H9 (cell line): ENCODE data around the gene HSD17B12. TPM values are rescaled to one million over a fixed set of nuclear protein-coding genes. Genes with fewer than 3 reads are reported as not detected.

Source experiments
- DNase-seq: peaks from one replicate; pipeline ENCODE4 v3.0.0-alpha.2; 2017
- H2AFZ ChIP-seq: one replicate; pipeline ENCODE4 v1.6.1; 2013; ENCODE audit warnings: mild to moderate bottlenecking, low read length, control low read depth, moderate library complexity
- H2AK5ac ChIP-seq: 2 replicates; pipeline ENCODE4 v1.6.1; 2013; ENCODE audit warnings: low read length, control low read depth, mixed read lengths; ENCODE audit not compliant: insufficient read length
- H2BK120ac ChIP-seq: one replicate; pipeline ENCODE4 v1.6.1; 2013; ENCODE audit warnings: low read depth, mild to moderate bottlenecking, low read length, control low read depth, inconsistent platforms; ENCODE audit not compliant: poor library complexity, severe bottlenecking
- H2BK12ac ChIP-seq: 2 replicates; pipeline ENCODE4 v1.6.1; 2013; ENCODE audit warnings: low read length, control low read depth, mixed read lengths, low read depth; ENCODE audit not compliant: insufficient read length
- H2BK15ac ChIP-seq: 2 replicates; pipeline ENCODE4 v1.6.1; 2013; ENCODE audit warnings: low read depth, low read length, control low read depth
- H2BK20ac ChIP-seq: one replicate; pipeline ENCODE4 v1.6.1; 2013; ENCODE audit warnings: low read depth, mild to moderate bottlenecking, low read length, control low read depth, inconsistent platforms; ENCODE audit not compliant: poor library complexity, severe bottlenecking
- H2BK5ac ChIP-seq: 2 replicates; pipeline ENCODE4 v1.6.1; 2013; ENCODE audit warnings: low read length, control low read depth, mixed read lengths; ENCODE audit not compliant: insufficient read length
- H3K14ac ChIP-seq: 2 replicates; pipeline ENCODE4 v1.6.1; 2013; ENCODE audit warnings: low read length, control low read depth; ENCODE audit not compliant: insufficient read depth
- H3K18ac ChIP-seq: 2 replicates; pipeline ENCODE4 v1.6.1; 2013; ENCODE audit warnings: low read depth, mild to moderate bottlenecking, mixed read lengths, low read length, control low read depth; ENCODE audit not compliant: insufficient read length
- H3K23ac ChIP-seq: 2 replicates; pipeline ENCODE4 v1.6.1; 2013; ENCODE audit warnings: low read length, control low read depth, mixed read lengths, low read depth; ENCODE audit not compliant: insufficient read length
- H3K23me2 ChIP-seq: 2 replicates; pipeline ENCODE4 v1.6.1; 2013; ENCODE audit warnings: low read depth, mild to moderate bottlenecking, mixed read lengths, low read length, control low read depth; ENCODE audit not compliant: insufficient read length, poor library complexity, severe bottlenecking
- H3K27ac ChIP-seq: 2 replicates; pipeline ENCODE4 v1.5.1; 2013; ENCODE audit warnings: low read length, control low read depth, mixed read lengths, low read depth; ENCODE audit not compliant: insufficient read length
- H3K27me3 ChIP-seq: 2 replicates; pipeline ENCODE4 v1.6.1; 2013; ENCODE audit warnings: low read length, control low read depth, inconsistent platforms; ENCODE audit not compliant: insufficient read depth
- H3K4ac ChIP-seq: 2 replicates; pipeline ENCODE4 v1.6.1; 2013; ENCODE audit warnings: low read depth, mild to moderate bottlenecking, control low read depth, inconsistent platforms, low read length, moderate library complexity
- H3K4me1 ChIP-seq: 2 replicates; pipeline ENCODE4 v1.6.1; 2013; ENCODE audit warnings: low read length, control low read depth, inconsistent platforms; ENCODE audit not compliant: insufficient read depth
- H3K4me2 ChIP-seq: 2 replicates; pipeline ENCODE4 v1.6.1; 2013; ENCODE audit warnings: low read length, control low read depth, mixed read lengths; ENCODE audit not compliant: insufficient read length, insufficient read depth
- H3K56ac ChIP-seq: 2 replicates; pipeline ENCODE4 v1.6.1; 2013; ENCODE audit warnings: low read depth, mild to moderate bottlenecking, mixed read lengths, low read length, control low read depth; ENCODE audit not compliant: insufficient read length
- H3K79me1 ChIP-seq: 2 replicates; pipeline ENCODE4 v1.6.1; 2013; ENCODE audit warnings: low read depth, mild to moderate bottlenecking, moderate library complexity, low read length, control low read depth, inconsistent platforms; ENCODE audit not compliant: insufficient read depth, poor library complexity, severe bottlenecking
- H3K79me2 ChIP-seq: 2 replicates; pipeline ENCODE4 v1.6.1; 2013; ENCODE audit warnings: low read length, control low read depth, inconsistent platforms; ENCODE audit not compliant: insufficient read depth
- H3K9ac ChIP-seq: 2 replicates; pipeline ENCODE4 v1.6.1; 2013; ENCODE audit warnings: low read length, control low read depth, mixed read lengths; ENCODE audit not compliant: insufficient read length; ENCODE audit errors: extremely low read depth
- H3K9me3 ChIP-seq: one replicate; pipeline ENCODE4 v1.6.1; 2013; ENCODE audit warnings: low read depth, low read length, inconsistent platforms; ENCODE audit not compliant: control insufficient read depth
- H3T11ph ChIP-seq: one replicate; pipeline ENCODE4 v1.6.1; 2013; ENCODE audit warnings: mild to moderate bottlenecking, low read length, control low read depth, inconsistent platforms
- H4K20me1 ChIP-seq: one replicate; pipeline ENCODE4 v1.6.1; 2013; ENCODE audit not compliant: control insufficient read depth, insufficient read length, insufficient read depth
- H4K5ac ChIP-seq: 2 replicates; pipeline ENCODE4 v1.6.1; 2013; ENCODE audit warnings: low read depth, mild to moderate bottlenecking, mixed read lengths, low read length, control low read depth; ENCODE audit not compliant: insufficient read length
- H4K8ac ChIP-seq: replicated peaks from 2 replicates; pipeline ENCODE4 v1.6.1; 2013; ENCODE audit warnings: low read length, control low read depth, mixed read lengths, low read depth; ENCODE audit not compliant: insufficient read length
- H4K91ac ChIP-seq: 2 replicates; pipeline ENCODE4 v1.6.1; 2013; ENCODE audit warnings: low read depth, mild to moderate bottlenecking, moderate library complexity, mixed read lengths, low read length, control low read depth; ENCODE audit not compliant: insufficient read length
- H3K27ac Mint-ChIP-seq, 3 experiments: 2 replicates in 2 of 3; 3 replicates in 1 of 3; pipeline ENCODE4 v1.8.0; 2020 to 2021; ENCODE audit warnings: mixed read lengths in 3 of 3, mild to moderate bottlenecking in 1 of 3, moderate library complexity in 1 of 3
- H3K27me3 Mint-ChIP-seq: 2 replicates; pipeline ENCODE4 v1.8.0; 2021; ENCODE audit warnings: low read depth, mild to moderate bottlenecking, moderate library complexity, mixed read lengths
- H3K36me3 Mint-ChIP-seq, 3 experiments: 2 replicates in 2 of 3; 3 replicates in 1 of 3; pipeline ENCODE4 v1.8.0; 2020 to 2021; ENCODE audit warnings: low read depth in 3 of 3, mixed read lengths in 3 of 3; ENCODE audit not compliant: insufficient read depth in 1 of 3
- H3K4me1 Mint-ChIP-seq, 2 experiments: 2 replicates each; pipeline ENCODE4 v1.8.0; 2020; ENCODE audit warnings: mixed read lengths in 2 of 2
- H3K4me3 Mint-ChIP-seq, 2 experiments: 2 replicates in 1 of 2; 3 replicates in 1 of 2; pipeline ENCODE4 v1.8.0; 2020 to 2021; ENCODE audit warnings: mild to moderate bottlenecking in 2 of 2, mixed read lengths in 2 of 2, moderate library complexity in 1 of 2
- H3K9me3 Mint-ChIP-seq, 2 experiments: 2 replicates in 1 of 2; 3 replicates in 1 of 2; pipeline ENCODE4 v1.8.0; 2020; ENCODE audit warnings: mild to moderate bottlenecking in 2 of 2, mixed read lengths in 2 of 2, moderate library complexity in 1 of 2
- CTCF ChIP-seq: fragments of 200-600 bp; sonication (generic); conservative IDR thresholded peaks from 3 replicates; pipeline ENCODE4 v1.8.0; 2021; ENCODE audit warnings: antibody characterized with exemption, mild to moderate bottlenecking
- WGBS: extraction: QIAGEN DNeasy Blood & Tissue Kit; methylation state at CpG from one replicate; pipeline ENCODE4 v1.1.7; 2013; ENCODE audit warnings: missing lambda C conversion rate, low lambda C conversion rate, mixed read lengths; ENCODE audit not compliant: insufficient read length; ENCODE audit errors: extremely low coverage; 5-methylcytosine and 5-hydroxymethylcytosine counted together
- total RNA-seq: library from RNA; stranded (reverse); gene quantifications from 2 replicates; pipeline ENCODE4 v1.2.1, GENCODE V29; 2021

HSD17B12 gene
- total RNA-seq, 1 experiment from 2014 or later: 111 TPM

GRCh38 chr11:43797866-43798265 lies 117.3 kb downstream of the HSD17B12 start:
- H3K4me1 Mint-ChIP-seq: no peaks in the 10 kb centered on the region
- Histone ChIP-seq H3K9ac (no peak overlapping the region), H3K14ac (no peak overlapping the region), H4K91ac (no peak overlapping the region), H2AFZ (no peak overlapping the region), H3T11ph (no peak overlapping the region), H2AK5ac (no peak overlapping the region), H2BK12ac (no peak overlapping the region), H2BK120ac (no peak overlapping the region), H3K9me3 (no peaks in the 10 kb centered on the region), H3K18ac (no peak overlapping the region), H3K27ac (no peak overlapping the region), H3K4me1 (no peaks in the 10 kb centered on the region), H3K23ac (no peak overlapping the region), H2BK20ac (no peak overlapping the region), H4K8ac (no peak overlapping the region), H3K27me3 (no peaks in the 10 kb centered on the region), H3K79me1 (no peaks in the 10 kb centered on the region), H3K56ac (no peak overlapping the region), H3K4me2 (no peak overlapping the region), H3K23me2 (no peaks in the 10 kb centered on the region), H4K5ac (no peak overlapping the region), H3K4ac (no peak overlapping the region), H3K79me2 (no peaks in the 10 kb centered on the region), H4K20me1 (no peaks in the 10 kb centered on the region), H2BK5ac (no peak overlapping the region), H2BK15ac (no peak overlapping the region)
- no peaks in the 10 kb centered on the region for H3K9me3 Mint-ChIP-seq
- no peaks in the 10 kb centered on the region for H3K27me3 Mint-ChIP-seq
- DNase-seq: no peak
- no peak for TF ChIP-seq CTCF
- H3K4me3 Mint-ChIP-seq: no peak overlapping the region
- H3K27ac Mint-ChIP-seq: no peak overlapping the region
- WGBS: no CpG with 5 or more reads among the region's 2 CpGs
- peaks cover 16 to 25% (median 17%) of the 10 kb centered on the region in 3 experiments; a peak in 6 of 7 replicates for H3K36me3 Mint-ChIP-seq
